DND-41 (cell line): ENCODE measurements around the gene SLC29A2.

Source experiments
- ATAC-seq: fragments of 200-7000 bp; cut with Tn5 transposase; 3 replicates; pipeline ENCODE4 v1.9.1; 2021; ENCODE audit warnings: low read depth; ENCODE audit not compliant: insufficient read depth
- DNase-seq: peaks from one replicate; pipeline ENCODE4 v3.0.0-alpha.2; 2020
- H2AFZ ChIP-seq: 2 replicates; pipeline ENCODE4 v1.6.0; 2012; ENCODE audit warnings: low read depth, low read length
- H3K27ac ChIP-seq: 2 replicates; pipeline ENCODE4 v1.5.1; 2012; ENCODE audit warnings: low read length, inconsistent platforms
- H3K27me3 ChIP-seq: fragments of 200-600 bp; sonication (generic); 2 replicates; pipeline ENCODE4 v1.6.0; 2012; ENCODE audit warnings: low read length, mild to moderate bottlenecking, inconsistent platforms; ENCODE audit not compliant: insufficient read depth, poor library complexity
- H3K36me3 ChIP-seq: 2 replicates; pipeline ENCODE4 v1.5.1; 2012; ENCODE audit warnings: low read length, inconsistent platforms; ENCODE audit not compliant: insufficient read depth
- H3K4me1 ChIP-seq: 2 replicates; pipeline ENCODE4 v1.5.1; 2012; ENCODE audit warnings: mild to moderate bottlenecking, low read length; ENCODE audit not compliant: insufficient read depth
- H3K4me2 ChIP-seq: 2 replicates; pipeline ENCODE4 v1.6.0; 2012; ENCODE audit warnings: mild to moderate bottlenecking, moderate library complexity, low read length, inconsistent platforms; ENCODE audit not compliant: insufficient read depth
- H3K4me3 ChIP-seq, 2 experiments: fragments of 200-600 bp in 1 of 2; shearing (Covaris generic) in 1 of 2; 2 replicates each; pipeline ENCODE4 v1.5.1; 2012 to 2016; ENCODE audit warnings: inconsistent platforms in 2 of 2, low read length in 2 of 2, mild to moderate bottlenecking in 2 of 2, low read depth in 1 of 2, moderate library complexity in 1 of 2
- H3K79me2 ChIP-seq: 2 replicates; pipeline ENCODE4 v1.6.0; 2012; ENCODE audit warnings: low read length, inconsistent platforms; ENCODE audit not compliant: insufficient read depth
- H3K9ac ChIP-seq: 2 replicates; pipeline ENCODE4 v1.6.0; 2012; ENCODE audit warnings: low read depth, mild to moderate bottlenecking, inconsistent platforms, low read length, moderate library complexity
- H3K9me3 ChIP-seq: 2 replicates; pipeline ENCODE4 v1.5.1; 2012; ENCODE audit warnings: low read length, moderate library complexity, mild to moderate bottlenecking, inconsistent platforms; ENCODE audit not compliant: insufficient read depth, severe bottlenecking
- H4K20me1 ChIP-seq: 2 replicates; pipeline ENCODE4 v1.6.0; 2012; ENCODE audit warnings: low read length; ENCODE audit not compliant: insufficient read depth
- CTCF ChIP-seq: IDR thresholded peaks from 2 replicates; pipeline ENCODE4 v1.5.1; 2012; ENCODE audit warnings: borderline replicate concordance, low read length, moderate library complexity, mild to moderate bottlenecking; ENCODE audit not compliant: poor library complexity, severe bottlenecking; ENCODE audit errors: extremely low read depth
- EZH2 ChIP-seq: IDR thresholded peaks from 3 replicates; pipeline ENCODE4 v1.6.1; 2012; ENCODE audit warnings: borderline replicate concordance, low read depth, mild to moderate bottlenecking, moderate library complexity, low read length, inconsistent platforms; ENCODE audit not compliant: severe bottlenecking

Gene SLC29A2

GRCh38 chr11:66415423-66415822 is 43.9 kb upstream of the SLC29A2 start:
- no peak overlapping the region for H3K27ac ChIP-seq
- TF ChIP-seq EZH2, result no peak
- TF ChIP-seq CTCF, result no peak
- ATAC-seq (no peak), DNase-seq (no peak)
- H3K4me2 ChIP-seq, result no peak overlapping the region
- peaks cover 4% of the 10 kb centered on the region for H3K27me3 ChIP-seq
- no peak overlapping the region for H3K4me3 ChIP-seq
- no peak overlapping the region for H3K9ac ChIP-seq
- H3K79me2 ChIP-seq, result no peaks in the 10 kb centered on the region
- no peaks in the 10 kb centered on the region for H3K4me1 ChIP-seq
- H2AFZ ChIP-seq, result no peak overlapping the region
- H4K20me1 ChIP-seq, result peaks cover 22% of the 10 kb centered on the region
- no peaks in the 10 kb centered on the region for H3K36me3 ChIP-seq
- H3K9me3 ChIP-seq, result no peaks in the 10 kb centered on the region

GRCh38 chr11:66414120-66414934 is 42.8 kb upstream of the SLC29A2 start:
- no peak overlapping the region for H3K27ac ChIP-seq
- DNase-seq, result no peak
- no peak overlapping the region for H2AFZ ChIP-seq
- no peak overlapping the region for H3K4me2 ChIP-seq
- no peaks in the 10 kb centered on the region for H3K79me2 ChIP-seq
- no peak for ATAC-seq
- peaks cover 28% of the 10 kb centered on the region for H4K20me1 ChIP-seq
- no peaks in the 10 kb centered on the region for H3K36me3 ChIP-seq
- no peak for TF ChIP-seq EZH2
- TF ChIP-seq CTCF, result no peak
- no peak overlapping the region for H3K9ac ChIP-seq
- H3K4me3 ChIP-seq, result no peak overlapping the region
- H3K9me3 ChIP-seq, result no peaks in the 10 kb centered on the region
- peaks cover 4% of the 10 kb centered on the region for H3K4me1 ChIP-seq
- H3K27me3 ChIP-seq, result peaks cover 4% of the 10 kb centered on the region

GRCh38 chr11:66413167-66413566 is 41.6 kb upstream of the SLC29A2 start:
- no peak overlapping the region for H3K27ac ChIP-seq
- TF ChIP-seq EZH2 (no peak), CTCF (no peak)
- H3K27me3 ChIP-seq, result peaks cover 4% of the 10 kb centered on the region
- DNase-seq (no peak), ATAC-seq (no peak)
- H3K4me3 ChIP-seq, result no peak overlapping the region
- no peak overlapping the region for H3K4me2 ChIP-seq
- H3K4me1 ChIP-seq, result peaks cover 12% of the 10 kb centered on the region
- no peak overlapping the region for H2AFZ ChIP-seq
- H3K9ac ChIP-seq, result no peak overlapping the region
- H4K20me1 ChIP-seq, result peaks cover 16% of the 10 kb centered on the region
- no peaks in the 10 kb centered on the region for H3K79me2 ChIP-seq
- H3K36me3 ChIP-seq, result no peaks in the 10 kb centered on the region
- H3K9me3 ChIP-seq, result no peaks in the 10 kb centered on the region
